ENCODE measurements around the gene MALSU1.
A peak's percentile ranks its signal among the peaks of the same experiment; 100 is the strongest.

Gene MALSU1

GRCh38 chr7:23298885-23299769, at the start of gene MALSU1:
MALSU1 (plus strand) TSS chr7:23299339; CDS start chr7:23299353, 14 bp downstream.
- peak; percentile 95 for DNase-seq (ENCODE audit: low read depth, low spot score)

DNA sequence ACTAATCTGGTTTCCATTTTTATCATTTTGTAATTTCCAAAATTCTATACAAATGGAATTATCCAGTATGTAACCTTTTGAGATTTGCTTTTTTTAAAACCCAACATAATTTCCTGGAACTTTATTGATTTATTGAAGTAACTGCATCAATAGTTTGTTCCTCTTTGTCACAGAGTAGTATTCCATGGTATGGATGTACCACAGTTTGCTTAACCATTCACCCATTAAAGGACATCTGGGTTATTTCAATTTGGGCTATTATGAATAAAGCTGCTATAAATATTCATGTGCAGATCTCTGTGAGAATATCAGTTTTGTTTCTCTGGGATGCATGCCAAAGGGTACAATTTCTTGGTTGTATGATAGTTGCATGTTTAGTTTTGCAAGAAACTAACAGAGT, 49.7 kb upstream of the MALSU1 start:
- DNase-seq (ENCODE audit: low read depth, low spot score) = no peak

GRCh38 chr7:23254051-23254681, 45.0 kb upstream of the MALSU1 start:
- peak; percentile 56 for DNase-seq (ENCODE audit: low read depth, low spot score)

GRCh38 chr7:23256731-23257130, 42.4 kb upstream of the MALSU1 start:
- DNase-seq (ENCODE audit: low read depth, low spot score) = no peak

DNA sequence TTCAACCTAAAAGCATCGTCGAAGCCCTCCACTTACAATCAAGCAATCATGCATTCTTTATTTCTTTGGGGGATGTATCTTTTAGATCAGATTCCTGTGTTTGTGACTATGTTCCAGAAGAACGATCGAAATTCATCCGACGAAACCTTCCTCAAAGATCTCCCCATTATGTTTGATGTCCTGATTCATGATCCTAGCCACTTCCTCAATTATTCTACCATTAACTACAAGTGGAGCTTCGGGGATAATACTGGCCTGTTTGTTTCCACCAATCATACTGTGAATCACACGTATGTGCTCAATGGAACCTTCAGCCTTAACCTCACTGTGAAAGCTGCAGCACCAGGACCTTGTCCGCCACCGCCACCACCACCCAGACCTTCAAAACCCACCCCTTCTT, 38.8 kb upstream of the MALSU1 start:
- no peak for DNase-seq (ENCODE audit: low read depth, low spot score)

DNA sequence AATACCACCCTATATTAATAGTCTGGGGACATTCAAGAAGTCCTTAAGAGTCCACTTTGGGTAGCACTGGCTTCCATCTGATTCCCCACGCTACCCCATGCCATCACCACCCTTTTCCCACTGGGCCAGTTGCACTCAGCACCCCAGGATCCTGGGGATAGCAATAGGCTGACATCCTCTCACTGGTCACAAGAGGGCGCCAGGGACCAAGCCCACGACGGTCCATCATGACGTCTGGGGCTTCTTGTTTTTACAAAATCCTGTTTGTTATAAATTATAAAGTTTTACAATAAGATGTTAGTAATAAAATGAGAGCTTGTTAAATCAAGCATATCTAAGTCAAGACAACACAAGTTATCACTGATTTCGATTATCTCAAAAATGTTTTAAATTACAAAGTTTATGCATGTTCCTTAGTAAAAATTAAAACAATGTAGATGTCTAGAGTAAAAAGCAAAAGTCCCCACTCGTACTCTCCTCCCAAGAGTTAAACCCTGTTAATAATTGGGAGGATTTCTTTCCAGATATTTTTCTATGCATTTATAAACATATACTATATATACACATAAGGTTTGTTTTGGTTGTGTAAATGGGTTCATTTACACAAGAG, 37.2 kb upstream of the MALSU1 start:
- DNase-seq (ENCODE audit: low read depth, low spot score) = peak; percentile 39

- DNase-seq (ENCODE audit: low read depth, low spot score) = no peak
Measured at GRCh38 chr7:23264916-23265458, 34.2 kb upstream of the MALSU1 start.

- no peak for DNase-seq (ENCODE audit: low read depth, low spot score)
Measured at GRCh38 chr7:23266918-23267317, 32.2 kb upstream of the MALSU1 start.

DNA sequence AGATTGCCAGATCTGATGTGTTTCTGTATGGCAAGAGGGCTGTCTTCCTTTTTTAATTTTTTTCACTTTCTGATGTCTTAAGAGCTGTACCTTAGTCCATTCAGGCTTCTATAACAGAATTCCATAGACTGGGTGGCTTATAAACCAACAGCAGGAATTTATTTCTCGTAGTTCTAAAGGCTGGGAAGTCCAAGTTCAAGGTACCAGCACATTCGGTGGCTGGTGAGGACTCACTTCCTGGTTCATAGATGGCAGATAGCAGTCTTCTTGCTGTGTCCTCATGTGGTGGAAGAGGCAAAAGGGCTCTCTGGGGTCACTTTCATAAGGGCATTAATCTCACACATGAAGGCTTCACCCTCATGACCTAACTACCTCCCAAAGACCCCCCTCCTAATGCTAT, 31.8 kb upstream of the MALSU1 start:
- no peak for DNase-seq (ENCODE audit: low read depth, low spot score)

DNA sequence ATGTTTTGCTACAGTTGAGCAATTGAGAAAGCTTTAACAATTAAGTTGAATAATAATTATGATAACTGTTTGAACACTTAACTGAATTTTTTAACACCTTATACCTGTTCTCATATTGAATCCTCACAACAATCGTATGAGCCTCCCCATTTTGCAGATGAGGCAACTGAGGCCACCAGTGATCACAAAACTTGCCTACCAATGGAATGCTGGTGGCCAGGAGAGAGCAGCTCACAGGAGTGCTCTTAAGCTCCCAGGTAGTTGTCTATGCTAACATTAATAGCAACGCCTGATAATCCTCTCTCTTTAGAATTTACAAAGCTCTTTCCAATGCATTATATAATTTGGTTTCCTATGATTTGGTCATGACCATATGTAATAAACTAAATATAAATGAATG, 31.0 kb upstream of the MALSU1 start:
- no peak for DNase-seq (ENCODE audit: low read depth, low spot score)

DNA sequence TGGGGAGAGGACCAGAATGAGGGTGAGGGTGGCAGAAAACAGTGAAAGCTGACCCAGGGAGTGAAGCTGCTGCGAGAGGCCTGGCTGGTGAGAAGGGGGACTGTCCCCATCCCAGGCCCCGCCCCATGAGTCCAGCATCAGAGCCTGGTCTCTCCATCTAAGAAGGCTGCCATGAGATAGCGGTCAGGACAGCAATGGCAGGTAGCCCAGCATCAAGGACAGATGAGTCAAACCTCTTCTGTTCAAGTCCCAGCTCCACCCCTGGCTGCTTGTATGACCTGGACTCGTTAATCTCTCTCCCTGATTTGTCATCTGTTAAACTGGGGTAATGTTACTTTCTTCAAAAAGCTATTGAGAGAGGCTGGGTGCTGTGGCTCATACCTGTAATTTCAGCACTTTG, 30.4 kb upstream of the MALSU1 start:
- DNase-seq (ENCODE audit: low read depth, low spot score) = no peak

DNA sequence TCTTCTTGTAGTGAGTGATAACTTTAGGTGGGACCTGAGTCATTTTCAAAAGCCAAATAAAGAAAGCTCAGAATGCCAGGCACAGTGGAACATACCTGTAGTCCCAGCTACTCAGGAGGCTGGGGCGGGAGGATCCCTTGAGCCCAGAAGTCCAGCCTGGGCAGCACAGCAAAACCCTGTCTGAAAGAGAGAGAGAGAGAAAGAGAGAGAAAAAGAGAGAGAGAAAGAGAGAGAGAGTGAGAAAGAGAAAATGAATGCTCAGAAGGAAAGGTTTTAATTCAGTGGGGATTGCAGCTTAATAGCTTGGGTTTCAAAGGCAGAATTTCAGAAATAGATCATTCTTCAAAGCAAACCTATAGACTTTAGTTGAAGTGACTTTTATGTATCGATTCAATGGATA, 26.9 kb upstream of the MALSU1 start:
- DNase-seq (ENCODE audit: low read depth, low spot score) = no peak

DNA sequence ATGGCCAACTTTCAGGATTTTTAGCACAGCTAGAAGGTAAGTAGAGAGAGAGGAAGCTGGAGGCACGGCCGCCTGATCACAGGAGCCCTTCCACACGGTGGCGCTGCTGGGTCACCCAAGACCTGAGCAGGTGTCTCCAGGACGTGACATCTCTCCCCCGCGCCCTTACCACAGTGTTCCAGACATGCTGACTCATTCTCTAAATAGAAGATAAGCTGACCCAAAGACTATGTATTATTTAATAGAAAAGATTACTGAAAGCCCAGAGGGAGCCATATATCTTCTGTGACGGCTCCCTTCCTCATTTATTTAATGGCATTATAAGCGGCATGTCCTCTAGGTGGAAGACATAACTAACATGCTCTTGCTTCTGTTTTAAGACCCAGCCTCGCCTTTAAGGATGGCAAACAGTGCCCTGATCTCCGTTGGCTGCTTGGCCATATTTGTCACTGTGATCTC, 26.0 kb upstream of the MALSU1 start:
- DNase-seq (ENCODE audit: low read depth, low spot score) = peak; percentile 47

- no peak for DNase-seq (ENCODE audit: low read depth, low spot score)
Measured at GRCh38 chr7:23275912-23276311, 23.2 kb upstream of the MALSU1 start.

DNA sequence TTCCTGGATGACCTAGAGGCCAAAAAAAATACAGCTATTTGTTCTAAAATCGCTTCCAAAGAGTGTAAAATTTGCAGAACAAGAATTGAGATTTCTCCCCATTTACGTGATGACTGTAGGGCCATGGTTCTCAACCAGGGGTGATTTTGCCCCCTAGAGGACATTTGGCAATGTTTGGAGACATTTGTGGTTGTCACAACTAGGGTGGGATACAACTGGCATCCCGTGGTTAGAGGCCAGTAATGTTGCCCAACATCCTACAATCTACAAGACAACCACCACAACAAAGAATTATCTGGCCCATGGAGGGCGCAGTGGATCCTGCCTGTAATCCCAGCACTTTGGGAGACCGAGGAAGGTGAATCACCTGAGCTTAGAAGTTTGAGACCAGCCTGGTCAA, 22.8 kb upstream of the MALSU1 start:
- no peak for DNase-seq (ENCODE audit: low read depth, low spot score)

GRCh38 chr7:23276947-23277346, 22.2 kb upstream of the MALSU1 start:
- DNase-seq (ENCODE audit: low read depth, low spot score) = no peak

- DNase-seq (ENCODE audit: low read depth, low spot score) = no peak
Measured at GRCh38 chr7:23277359-23277989, 21.7 kb upstream of the MALSU1 start.

DNA sequence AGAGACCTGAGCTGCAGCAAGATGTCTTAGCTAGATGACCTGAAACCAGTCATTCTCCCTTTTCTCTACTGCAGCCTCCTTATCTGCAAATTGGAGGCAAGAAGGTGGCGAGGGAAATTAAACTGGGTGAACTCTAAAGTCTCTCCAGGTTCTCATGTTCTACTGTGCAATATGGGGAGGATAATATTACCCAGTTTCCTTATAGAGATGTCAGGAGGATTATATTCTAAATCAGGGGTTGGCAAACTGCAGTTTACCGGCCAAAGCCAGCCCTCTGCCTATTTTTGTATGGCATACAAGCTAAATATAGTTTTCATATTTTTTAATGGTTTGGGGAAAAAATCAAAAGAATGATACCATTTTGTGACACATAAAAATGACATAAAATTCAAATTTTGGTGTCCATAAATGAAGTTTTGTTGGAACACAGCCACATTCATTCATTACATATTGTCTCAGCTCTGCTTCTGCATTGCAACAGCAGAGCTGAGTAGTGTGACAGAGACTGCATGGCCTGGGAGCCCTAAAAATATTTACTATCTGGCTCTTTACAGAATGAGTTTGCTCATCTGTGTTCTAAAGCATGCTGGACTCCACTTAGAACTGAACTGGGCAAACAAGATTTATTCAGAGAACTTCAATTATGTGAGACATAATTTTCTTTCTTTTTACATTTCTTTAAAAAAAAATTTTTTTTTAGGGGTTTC, 19.2 kb upstream of the MALSU1 start:
- no peak for DNase-seq (ENCODE audit: low read depth, low spot score)

GRCh38 chr7:23283086-23283485, 16.1 kb upstream of the MALSU1 start:
- no peak for DNase-seq (ENCODE audit: low read depth, low spot score)

- no peak for DNase-seq (ENCODE audit: low read depth, low spot score)
Measured at GRCh38 chr7:23284871-23285270, 14.3 kb upstream of the MALSU1 start.

All from smooth muscle cell of the brain vasculature (primary cell).